Panc1 (cell line): ENCODE results near the gene UBL7. TPM values are rescaled to one million over a fixed set of nuclear protein-coding genes. Genes with fewer than 3 reads are reported as not detected.

ENCODE experiments used
- ATAC-seq: fragments of 200-7000 bp; cut with Tn5 transposase; 2 replicates; pipeline ENCODE4 v1.9.1; 2020; ENCODE audit warnings: mild to moderate bottlenecking, moderate library complexity
- BruUV-seq: library from RNA; stranded (reverse); fragments of 400-500 nt; replicated peaks from 2 replicates; lab custom pipeline; 2021; lab: Mats Ljungman, UMichigan
- CTCF ChIA-PET: fragments of 300-600 bp; sonication (Branson Sonifier 250); formaldehyde crosslinking; loops from one replicate; lab custom pipeline; 2022; ENCODE audit warnings: antibody characterized with exemption; lab: Charles Lee
- POLR2A ChIA-PET: fragments of 300-600 bp; sonication (Branson Sonifier 250); formaldehyde crosslinking; loops from one replicate; lab custom pipeline; 2022; ENCODE audit warnings: antibody characterized with exemption; lab: Charles Lee
- DNase-seq: peaks from one replicate; pipeline ENCODE4 v3.0.0-alpha.2; 2010; ENCODE audit warnings: low read depth, low spot score
- H3K27ac ChIP-seq: 2 replicates; pipeline ENCODE4 v1.5.1; 2011; ENCODE audit warnings: mild to moderate bottlenecking, low read length, inconsistent platforms
- H3K27me3 ChIP-seq: fragments of 200-500 bp; sonication (Bioruptor generic); 2 replicates; pipeline ENCODE4 v1.6.0; 2014; ENCODE audit warnings: low read length, inconsistent platforms; ENCODE audit not compliant: control insufficient read depth, insufficient read depth
- H3K36me3 ChIP-seq: fragments of 200-500 bp; sonication (Bioruptor generic); 2 replicates; pipeline ENCODE4 v1.5.1; 2014; ENCODE audit warnings: inconsistent platforms, mild to moderate bottlenecking, low read length, moderate library complexity; ENCODE audit not compliant: control insufficient read depth, insufficient read depth
- H3K4me1 ChIP-seq: 2 replicates; pipeline ENCODE4 v1.5.1; 2011; ENCODE audit warnings: inconsistent platforms, mild to moderate bottlenecking, low read length, moderate library complexity; ENCODE audit not compliant: control insufficient read depth, insufficient read depth
- H3K4me3 ChIP-seq, 2 experiments: 2 replicates each; pipeline ENCODE4 v1.5.1; 2011 to 2012; ENCODE audit warnings: low read depth in 2 of 2, low read length in 2 of 2, mild to moderate bottlenecking in 2 of 2, inconsistent platforms in 1 of 2, moderate library complexity in 1 of 2
- H3K9me3 ChIP-seq: fragments of 200-500 bp; sonication (Bioruptor generic); 2 replicates; pipeline ENCODE4 v1.5.1; 2014; ENCODE audit warnings: low read depth, mild to moderate bottlenecking, inconsistent platforms, low read length, moderate library complexity; ENCODE audit not compliant: control insufficient read depth, insufficient read depth
- POLR2AphosphoS5 ChIP-seq: IDR thresholded peaks from 2 replicates; pipeline ENCODE4 v1.6.1; 2012; ENCODE audit warnings: mild to moderate bottlenecking, low read depth, low read length, moderate library complexity
- SIN3A ChIP-seq: IDR thresholded peaks from 2 replicates; pipeline ENCODE4 v1.6.1; 2012; ENCODE audit warnings: low read depth, mild to moderate bottlenecking, low read length, moderate library complexity, borderline replicate concordance; ENCODE audit not compliant: insufficient read depth
- TCF7L2 ChIP-seq: IDR thresholded peaks from 2 replicates; pipeline ENCODE4 v1.6.1; 2011; ENCODE audit warnings: mild to moderate bottlenecking, low read depth, low read length, inconsistent platforms
- in situ Hi-C: cut with HindIII; loops from 2 replicates; pipeline ENCODE4 v1.10.0; 2016; ENCODE audit warnings: low sequenced_read_pairs, low pct_unique_long_range_greater_than_20kb
- intact Hi-C: fragments of 100-400 bp; cut with micrococcal nuclease; formaldehyde crosslinking; loops from one replicate; pipeline ENCODE4 v1.10.0; 2022; ENCODE audit not compliant: unreplicated experiment
- total RNA-seq: library from RNA; stranded (reverse); gene quantifications from one replicate; pipeline ENCODE4 v1.2.1, GENCODE V29; 2021; ENCODE audit not compliant: unreplicated experiment
- TF ChIP-seq, protein P1 (sequence below), 2 experiments: IDR thresholded peaks; 2 replicates each; pipeline ENCODE4 v1.6.1; 2011 to 2012; ENCODE audit warnings: low read depth in 2 of 2, control low read depth in 1 of 2, low read length in 1 of 2, mild to moderate bottlenecking in 1 of 2, moderate library complexity in 1 of 2; ENCODE audit not compliant: insufficient read depth in 1 of 2
- TF ChIP-seq, protein P2 (sequence below): fragments of 450-650 bp; IDR thresholded peaks from 2 replicates; pipeline ENCODE4 v1.5.1; 2017; ENCODE audit warnings: mild to moderate bottlenecking

The UBL7 gene
- total RNA-seq, 1 experiment from 2014 or later: 68.5 TPM

DNA sequence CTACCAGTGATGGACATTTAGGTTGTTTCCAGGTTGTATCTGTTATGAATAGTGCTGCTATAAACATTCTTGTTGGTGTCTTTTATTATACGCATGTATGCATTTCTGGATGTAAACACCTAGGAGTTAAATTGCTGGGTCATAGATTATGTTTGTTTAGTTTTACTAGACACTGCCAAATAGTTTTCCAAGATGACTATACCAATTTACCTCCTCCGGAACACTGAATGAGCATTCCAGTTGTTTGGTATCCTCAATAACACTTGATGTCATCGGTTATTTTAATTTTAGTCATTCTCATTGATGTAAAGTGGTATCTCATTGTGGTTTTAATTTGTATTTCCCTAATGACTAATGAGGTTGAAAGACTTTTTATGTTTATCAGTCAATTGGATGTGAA is 43.5 kb upstream of the UBL7 start:
- H3K36me3 ChIP-seq: no peaks in the 10 kb centered on the region
- H3K4me1 ChIP-seq: no peaks in the 10 kb centered on the region
- in situ Hi-C loops (no loop called here), intact Hi-C loops (no loop called here)
- CTCF ChIA-PET: no interaction called here
- H3K4me3 ChIP-seq: no peak overlapping the region
- H3K9me3 ChIP-seq: no peaks in the 10 kb centered on the region
- BruUV-seq: no TSS peak
- ATAC-seq: no peak
- DNase-seq: no peak
- TF ChIP-seq SIN3A (no peak), POLR2AphosphoS5 (no peak), TCF7L2 (no peak)
- TF ChIP-seq, protein P1, sequence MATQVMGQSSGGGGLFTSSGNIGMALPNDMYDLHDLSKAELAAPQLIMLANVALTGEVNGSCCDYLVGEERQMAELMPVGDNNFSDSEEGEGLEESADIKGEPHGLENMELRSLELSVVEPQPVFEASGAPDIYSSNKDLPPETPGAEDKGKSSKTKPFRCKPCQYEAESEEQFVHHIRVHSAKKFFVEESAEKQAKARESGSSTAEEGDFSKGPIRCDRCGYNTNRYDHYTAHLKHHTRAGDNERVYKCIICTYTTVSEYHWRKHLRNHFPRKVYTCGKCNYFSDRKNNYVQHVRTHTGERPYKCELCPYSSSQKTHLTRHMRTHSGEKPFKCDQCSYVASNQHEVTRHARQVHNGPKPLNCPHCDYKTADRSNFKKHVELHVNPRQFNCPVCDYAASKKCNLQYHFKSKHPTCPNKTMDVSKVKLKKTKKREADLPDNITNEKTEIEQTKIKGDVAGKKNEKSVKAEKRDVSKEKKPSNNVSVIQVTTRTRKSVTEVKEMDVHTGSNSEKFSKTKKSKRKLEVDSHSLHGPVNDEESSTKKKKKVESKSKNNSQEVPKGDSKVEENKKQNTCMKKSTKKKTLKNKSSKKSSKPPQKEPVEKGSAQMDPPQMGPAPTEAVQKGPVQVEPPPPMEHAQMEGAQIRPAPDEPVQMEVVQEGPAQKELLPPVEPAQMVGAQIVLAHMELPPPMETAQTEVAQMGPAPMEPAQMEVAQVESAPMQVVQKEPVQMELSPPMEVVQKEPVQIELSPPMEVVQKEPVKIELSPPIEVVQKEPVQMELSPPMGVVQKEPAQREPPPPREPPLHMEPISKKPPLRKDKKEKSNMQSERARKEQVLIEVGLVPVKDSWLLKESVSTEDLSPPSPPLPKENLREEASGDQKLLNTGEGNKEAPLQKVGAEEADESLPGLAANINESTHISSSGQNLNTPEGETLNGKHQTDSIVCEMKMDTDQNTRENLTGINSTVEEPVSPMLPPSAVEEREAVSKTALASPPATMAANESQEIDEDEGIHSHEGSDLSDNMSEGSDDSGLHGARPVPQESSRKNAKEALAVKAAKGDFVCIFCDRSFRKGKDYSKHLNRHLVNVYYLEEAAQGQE (IDR thresholded peaks at IDR 0.05; ENCODE audit: insufficient read depth in 1 of 2, low read depth in 2 of 2, low read length in 1 of 2): no peak
- TF ChIP-seq, protein P2, sequence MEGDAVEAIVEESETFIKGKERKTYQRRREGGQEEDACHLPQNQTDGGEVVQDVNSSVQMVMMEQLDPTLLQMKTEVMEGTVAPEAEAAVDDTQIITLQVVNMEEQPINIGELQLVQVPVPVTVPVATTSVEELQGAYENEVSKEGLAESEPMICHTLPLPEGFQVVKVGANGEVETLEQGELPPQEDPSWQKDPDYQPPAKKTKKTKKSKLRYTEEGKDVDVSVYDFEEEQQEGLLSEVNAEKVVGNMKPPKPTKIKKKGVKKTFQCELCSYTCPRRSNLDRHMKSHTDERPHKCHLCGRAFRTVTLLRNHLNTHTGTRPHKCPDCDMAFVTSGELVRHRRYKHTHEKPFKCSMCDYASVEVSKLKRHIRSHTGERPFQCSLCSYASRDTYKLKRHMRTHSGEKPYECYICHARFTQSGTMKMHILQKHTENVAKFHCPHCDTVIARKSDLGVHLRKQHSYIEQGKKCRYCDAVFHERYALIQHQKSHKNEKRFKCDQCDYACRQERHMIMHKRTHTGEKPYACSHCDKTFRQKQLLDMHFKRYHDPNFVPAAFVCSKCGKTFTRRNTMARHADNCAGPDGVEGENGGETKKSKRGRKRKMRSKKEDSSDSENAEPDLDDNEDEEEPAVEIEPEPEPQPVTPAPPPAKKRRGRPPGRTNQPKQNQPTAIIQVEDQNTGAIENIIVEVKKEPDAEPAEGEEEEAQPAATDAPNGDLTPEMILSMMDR: no peak
- H3K27ac ChIP-seq: no peak overlapping the region
- POLR2A ChIA-PET: no interaction called here
- no peaks in the 10 kb centered on the region for H3K27me3 ChIP-seq

DNA sequence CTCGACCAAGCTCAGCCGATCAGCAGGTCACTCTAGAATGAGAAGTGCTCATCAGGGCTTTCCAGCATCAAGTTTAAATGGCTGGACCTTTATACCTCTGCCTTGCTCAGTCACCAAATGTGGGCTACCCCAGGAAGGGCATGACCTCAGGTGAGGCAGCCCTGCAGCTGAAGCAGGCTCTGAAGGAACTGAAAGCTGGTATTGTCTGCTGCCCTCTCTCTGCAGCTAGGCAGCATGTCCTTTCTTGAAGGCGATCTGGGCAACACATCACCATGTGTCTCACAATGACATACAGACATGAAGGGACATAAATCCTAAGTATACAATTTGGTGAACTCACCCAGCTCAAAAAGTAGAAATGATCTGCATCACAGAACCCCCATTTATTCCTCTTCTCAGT is 41.3 kb upstream of the UBL7 start:
- TF ChIP-seq POLR2AphosphoS5 (no peak), SIN3A (no peak), TCF7L2 (no peak)
- TF ChIP-seq, protein P1 (IDR thresholded peaks at IDR 0.05; ENCODE audit: insufficient read depth in 1 of 2, low read depth in 2 of 2, low read length in 1 of 2): no peak
- TF ChIP-seq, protein P2: no peak
- H3K36me3 ChIP-seq: no peaks in the 10 kb centered on the region
- intact Hi-C loops (no loop called here), in situ Hi-C loops (no loop called here)
- no peaks in the 10 kb centered on the region for H3K27me3 ChIP-seq
- no peaks in the 10 kb centered on the region for H3K4me1 ChIP-seq
- H3K27ac ChIP-seq: no peak overlapping the region
- DNase-seq (no peak), ATAC-seq (no peak)
- POLR2A ChIA-PET: interaction anchor here (0.7 kb wide), 1 partner anchor 18 kb away, joined by 3 read pairs; no protein-coding TSS in a partner anchor
- BruUV-seq: no TSS peak
- CTCF ChIA-PET: interaction anchor here (0.8 kb wide), 1 partner anchor 10 kb away, joined by 3 read pairs; no protein-coding TSS in a partner anchor
- no peaks in the 10 kb centered on the region for H3K9me3 ChIP-seq
- H3K4me3 ChIP-seq: no peak overlapping the region
